ENCODE data around the gene IGFLR1. TPM values are rescaled to one million over a fixed set of nuclear protein-coding genes. Genes with fewer than 3 reads are reported as not detected.

The IGFLR1 gene
- total RNA-seq, 4 donors from 2014 or later, result 5.2 to 6.1 (median 5.9) TPM

- Histone ChIP-seq H3K4me1 (no peaks in the 10 kb centered on the region), H3K36me3 (peaks cover 0 to 3% of the 10 kb centered on the region in 2 donors), H3K9me3 (no peaks in the 10 kb centered on the region), H3K27me3 (no peaks in the 10 kb centered on the region), H3K4me3 (replicated peaks in 1 of 3) (no peak overlapping the region), H3K27ac (no peak overlapping the region)
- intact Hi-C loops (cut with DNase I), result no loop called here
- 82 to 91% methylated on average over 9 of the region's 9 CpGs for WGBS, 2 donors
- TF ChIP-seq POLR2A (IDR thresholded peaks at IDR 0.05) (no peak), CTCF (IDR thresholded peaks at IDR 0.05) (no peak)
- no peak for DNase-seq
Measured at GRCh38 chr19:35781650-35782049, 39.4 kb upstream of the IGFLR1 start.

- Histone ChIP-seq H3K36me3 (peaks cover 0 to 3% of the 10 kb centered on the region in 2 donors), H3K4me3 (replicated peaks in 1 of 3) (no peak overlapping the region), H3K9me3 (no peaks in the 10 kb centered on the region), H3K27me3 (no peaks in the 10 kb centered on the region), H3K4me1 (peaks cover 0 to 1% of the 10 kb centered on the region in 2 donors), H3K27ac (no peak overlapping the region)
- TF ChIP-seq CTCF (IDR thresholded peaks at IDR 0.05), result no peak
- TF ChIP-seq POLR2A (IDR thresholded peaks at IDR 0.05), result no peak
- intact Hi-C loops (cut with DNase I), result no loop called here
- 93 to 97% methylated on average over 14 to 18 of the region's 20 CpGs for WGBS, 2 donors
- DNase-seq, result no peak
Measured at GRCh38 chr19:35780717-35781116, 38.5 kb upstream of the IGFLR1 start.

GRCh38 chr19:35780058-35780457 is 37.8 kb upstream of the IGFLR1 start:
- TF ChIP-seq CTCF (IDR thresholded peaks at IDR 0.05) (no peak), POLR2A (IDR thresholded peaks at IDR 0.05) (no peak)
- peaks cover 0 to 3% of the 10 kb centered on the region in 2 donors for H3K36me3 ChIP-seq
- 94 to 100% methylated on average over 3 to 16 of the region's 16 CpGs for WGBS, 2 donors
- no peak overlapping the region for H3K4me3 ChIP-seq (replicated peaks in 1 of 3)
- H3K27me3 ChIP-seq, result no peaks in the 10 kb centered on the region
- H3K9me3 ChIP-seq, result no peaks in the 10 kb centered on the region
- H3K27ac ChIP-seq, result no peak overlapping the region
- intact Hi-C loops (cut with DNase I), result no loop called here
- H3K4me1 ChIP-seq, result peaks cover under 1 to 3% of the 10 kb centered on the region in 2 donors
- no peak for DNase-seq

- intact Hi-C loops (cut with DNase I), result no loop called here
- no peak for TF ChIP-seq POLR2A (IDR thresholded peaks at IDR 0.05)
- TF ChIP-seq CTCF (IDR thresholded peaks at IDR 0.05), result no peak
- Histone ChIP-seq H3K27ac (no peak overlapping the region), H3K4me1 (peaks cover 6 to 8% of the 10 kb centered on the region in 2 donors), H3K4me3 (replicated peaks in 1 of 3) (no peak overlapping the region), H3K27me3 (no peaks in the 10 kb centered on the region), H3K9me3 (no peaks in the 10 kb centered on the region), H3K36me3 (peaks cover 0 to 3% of the 10 kb centered on the region in 2 donors)
- DNase-seq, result no peak
- WGBS, 2 donors, result 93 to 94% methylated on average over 8 of the region's 8 CpGs
Measured at GRCh38 chr19:35779033-35779432, 36.8 kb upstream of the IGFLR1 start.

GRCh38 chr19:35777961-35778360 is 35.7 kb upstream of the IGFLR1 start:
- WGBS, 2 donors, result 79 to 84% methylated on average over 6 to 7 of the region's 7 CpGs
- no peak for DNase-seq
- intact Hi-C loops (cut with DNase I), result no loop called here
- H3K9me3 ChIP-seq, result no peaks in the 10 kb centered on the region
- peaks cover 0 to 3% of the 10 kb centered on the region in 2 donors for H3K36me3 ChIP-seq
- H3K27me3 ChIP-seq, result no peaks in the 10 kb centered on the region
- H3K27ac ChIP-seq, result no peak overlapping the region
- peaks cover 6 to 8% of the 10 kb centered on the region in 2 donors for H3K4me1 ChIP-seq
- no peak for TF ChIP-seq CTCF (IDR thresholded peaks at IDR 0.05)
- no peak for TF ChIP-seq POLR2A (IDR thresholded peaks at IDR 0.05)
- no peak overlapping the region for H3K4me3 ChIP-seq (replicated peaks in 1 of 3)

Measured in thyroid gland (tissue), 4 donors.